ENCODE measurements around the gene GEMIN7.
"Not testable (repeated sequence)": the region's sequence is repeated elsewhere in the genome, so short reads cannot be mapped to it uniquely, and the experiment has no call there.

Gene GEMIN7

GRCh38 chr19:45091031-45091923 is 12.2 kb downstream of the GEMIN7 start:
- DNase-seq: peak; percentile 98

- peak; percentile 97 for DNase-seq
These were observed 14.0 kb downstream of the GEMIN7 start, which contains the start of gene PPP1R37 for GRCh38 chr19:45092747-45093678. PPP1R37 (plus strand) TSS chr19:45093179; CDS start chr19:45093326, 147 bp downstream.

- no peak for DNase-seq
These were observed 15.1 kb downstream of the GEMIN7 start for GRCh38 chr19:45094137-45094536.

GRCh38 chr19:45094707-45095106 is 15.6 kb downstream of the GEMIN7 start:
- DNase-seq: no peak

GRCh38 chr19:45095496-45096413 is 16.7 kb downstream of the GEMIN7 start:
- DNase-seq: no peak

GRCh38 chr19:45096700-45097099 is 17.6 kb downstream of the GEMIN7 start:
- DNase-seq: no peak

- no peak for DNase-seq
These were observed 18.4 kb downstream of the GEMIN7 start for GRCh38 chr19:45097450-45097775.

- DNase-seq: peak; percentile 50
These were observed 18.9 kb downstream of the GEMIN7 start for GRCh38 chr19:45097776-45098520.

- no peak for DNase-seq
These were observed 19.7 kb downstream of the GEMIN7 start for GRCh38 chr19:45098521-45099466.

GRCh38 chr19:45099467-45100191 is 20.6 kb downstream of the GEMIN7 start:
- DNase-seq: no peak

GRCh38 chr19:45100201-45100600 is 21.1 kb downstream of the GEMIN7 start:
- DNase-seq: no peak

- DNase-seq: no peak
These were observed 21.8 kb downstream of the GEMIN7 start for GRCh38 chr19:45100846-45101252.

GRCh38 chr19:45101806-45102205 is 22.7 kb downstream of the GEMIN7 start:
- DNase-seq: no peak

GRCh38 chr19:45102481-45102880 is 23.4 kb downstream of the GEMIN7 start:
- no peak for DNase-seq

GRCh38 chr19:45103156-45103507 is 24.1 kb downstream of the GEMIN7 start:
- DNase-seq: no peak

- DNase-seq: no peak
These were observed 24.7 kb downstream of the GEMIN7 start for GRCh38 chr19:45103508-45104319.

GRCh38 chr19:45104658-45105349 is 25.7 kb downstream of the GEMIN7 start:
- DNase-seq: no peak

- not testable (repeated sequence) for DNase-seq
These were observed 27.3 kb downstream of the GEMIN7 start for GRCh38 chr19:45106363-45106762.

All from hematopoietic multipotent progenitor cell treated with erythropoietin and hydrocortisone succinate and interleukin-3 and kit ligand, for 8 days (in vitro differentiated cells).